HG02938 (cell line): ENCODE measurements around the gene UNC50.

Experiments
- ATAC-seq: cut with Tn5 transposase; IDR thresholded peaks from one replicate; pipeline ENCODE4 v1.9.1; 2021; ENCODE audit warnings: mild to moderate bottlenecking, moderate library complexity; ENCODE audit not compliant: unreplicated experiment

UNC50 gene, protein sequence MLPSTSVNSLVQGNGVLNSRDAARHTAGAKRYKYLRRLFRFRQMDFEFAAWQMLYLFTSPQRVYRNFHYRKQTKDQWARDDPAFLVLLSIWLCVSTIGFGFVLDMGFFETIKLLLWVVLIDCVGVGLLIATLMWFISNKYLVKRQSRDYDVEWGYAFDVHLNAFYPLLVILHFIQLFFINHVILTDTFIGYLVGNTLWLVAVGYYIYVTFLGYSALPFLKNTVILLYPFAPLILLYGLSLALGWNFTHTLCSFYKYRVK

DNA sequence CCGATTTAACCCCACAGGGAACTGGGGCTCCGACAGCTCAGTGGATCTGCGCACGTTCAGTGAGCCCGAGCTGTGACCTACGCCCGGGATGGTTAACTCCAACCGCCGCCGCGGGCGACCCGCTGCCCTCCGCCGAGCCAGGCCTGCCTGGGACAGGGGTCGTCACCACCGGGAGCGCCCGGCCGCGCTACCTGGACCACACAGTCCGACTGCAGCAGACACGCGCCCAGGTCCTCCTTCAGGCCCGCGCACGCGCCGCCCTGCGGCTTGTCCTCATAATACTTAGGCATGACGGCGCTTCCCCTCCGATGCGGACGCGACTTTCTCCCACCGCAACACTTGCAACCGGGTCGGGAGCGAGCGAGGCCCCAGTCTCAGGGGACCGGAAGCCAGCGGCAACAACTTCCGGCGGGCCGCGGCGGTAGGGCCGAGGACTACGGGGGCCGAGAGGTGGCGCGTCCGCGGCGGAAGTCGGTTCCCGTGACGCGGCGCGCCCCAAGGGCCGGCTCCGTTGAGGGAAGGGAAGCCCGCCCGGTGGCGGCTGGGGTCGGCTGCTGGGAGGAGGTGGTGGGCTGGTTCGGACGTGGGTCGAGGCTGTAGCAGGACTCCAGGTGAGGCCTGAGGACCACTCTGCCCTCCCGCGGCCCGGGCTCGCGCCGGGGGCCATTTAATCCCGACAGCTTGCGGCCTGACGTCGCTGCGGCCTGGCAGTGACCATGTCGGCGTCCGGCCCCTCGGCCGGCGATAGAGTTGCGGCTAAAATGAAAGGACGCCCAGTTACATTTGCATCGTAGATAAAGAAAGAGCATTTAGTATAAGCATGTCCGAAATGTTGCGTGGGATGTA is at the start of gene UNC50, which contains the start of gene COA5:
TSS of gene UNC50 (plus strand) at position 474 of the 846 bp plus-strand sequence. CDS start 1,171 bp downstream, outside the sequence.
TSS of gene COA5 (minus strand) at position 397 of the 846 bp plus-strand sequence. CDS start at position 290, 107 bp downstream.
- ATAC-seq, result peak; percentile 77

DNA sequence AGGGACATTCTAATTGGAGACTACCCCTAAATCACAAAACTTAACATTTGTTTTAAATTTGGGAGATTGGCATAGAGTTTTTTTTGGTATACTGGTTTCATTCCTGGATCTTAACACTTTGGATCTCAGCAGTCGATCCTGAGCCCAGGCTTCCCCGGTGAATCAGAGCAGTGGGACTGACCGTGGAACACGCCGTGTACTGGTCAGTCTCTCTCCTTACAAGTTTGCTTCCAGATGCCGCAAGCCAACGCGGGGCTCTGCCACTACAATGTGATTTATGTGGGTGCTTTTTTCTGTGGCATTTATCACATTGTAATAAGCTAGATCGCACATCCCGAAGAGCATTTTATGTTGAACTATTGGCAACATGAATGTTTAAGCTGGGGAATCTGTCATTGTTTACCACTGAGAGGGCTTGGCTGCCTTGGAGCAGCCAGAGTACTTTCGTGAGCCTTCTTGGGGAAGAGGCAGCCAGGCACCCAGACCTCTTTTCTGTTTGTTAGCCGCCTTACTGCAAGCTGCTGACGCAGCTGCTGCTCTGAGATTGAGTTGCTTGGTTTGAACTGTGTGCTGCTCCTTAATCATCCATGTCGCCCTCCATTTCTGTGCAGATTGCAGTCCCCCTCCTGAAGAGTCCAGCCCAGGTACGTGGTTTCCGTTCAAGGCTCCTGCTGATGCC is 49.4 kb upstream of the UNC50 start:
- ATAC-seq, result no peak

- no peak for ATAC-seq
Measured at GRCh38 chr2:98559581-98559980, 48.8 kb upstream of the UNC50 start.

DNA sequence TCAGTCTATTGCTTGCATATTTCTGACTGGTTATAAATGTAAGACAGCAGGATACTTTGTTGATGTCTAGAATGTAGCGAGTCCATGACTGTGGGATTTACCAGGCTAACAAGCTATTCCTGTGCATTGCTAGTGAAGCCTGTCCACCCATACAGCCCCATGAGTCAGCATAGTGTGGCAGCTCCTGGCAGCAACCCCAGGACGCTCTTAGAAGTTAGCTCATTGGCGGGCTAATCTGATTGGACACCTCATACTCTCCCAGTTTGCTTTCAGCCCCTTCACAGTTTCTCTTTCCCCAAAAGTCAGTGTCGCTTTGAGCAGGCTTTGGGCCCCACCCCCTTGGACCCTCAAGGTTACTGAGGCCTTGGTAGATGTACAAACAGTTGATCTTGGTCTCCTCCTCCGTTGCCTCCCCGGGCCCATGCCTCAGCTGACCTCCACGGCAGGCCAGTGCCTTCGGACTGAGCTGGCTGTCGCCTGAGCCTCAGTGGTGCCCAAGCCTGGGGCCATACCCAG is 48.1 kb upstream of the UNC50 start:
- ATAC-seq, result no peak

- no peak for ATAC-seq
Measured at GRCh38 chr2:98561018-98561417, 47.4 kb upstream of the UNC50 start.

- no peak for ATAC-seq
Measured at GRCh38 chr2:98561902-98562695, 46.3 kb upstream of the UNC50 start.

- ATAC-seq, result no peak
Measured at GRCh38 chr2:98563394-98563793, 45.0 kb upstream of the UNC50 start.

DNA sequence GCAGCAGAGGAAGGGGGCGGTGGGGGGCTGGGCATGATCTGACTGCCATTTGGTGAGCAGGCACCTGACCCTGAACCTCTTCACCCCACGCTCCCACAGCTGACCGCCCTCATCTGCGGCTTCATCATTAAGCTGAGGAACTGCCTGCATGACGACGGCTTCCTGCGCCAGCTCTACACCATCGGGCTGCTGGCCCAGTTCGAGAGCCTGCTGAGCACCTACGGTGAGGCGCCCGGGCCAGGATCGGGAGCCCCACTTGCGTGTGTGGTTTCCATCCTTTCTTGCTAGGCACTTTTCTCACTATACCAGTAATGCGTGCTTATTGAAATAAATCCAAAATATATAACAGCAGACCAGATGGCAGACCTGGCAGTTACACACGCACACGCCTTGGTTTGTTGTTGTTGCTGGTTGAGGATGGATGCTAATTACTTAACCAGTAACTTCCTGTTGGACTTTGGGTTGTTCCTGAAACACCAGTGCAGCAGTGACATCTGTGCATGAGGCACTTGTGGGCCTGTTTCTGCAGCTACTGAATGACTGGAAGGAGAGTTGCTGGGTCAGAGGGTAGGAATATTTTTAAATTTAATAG is 43.8 kb upstream of the UNC50 start:
- ATAC-seq, result no peak

GRCh38 chr2:98565286-98565860 is 43.0 kb upstream of the UNC50 start:
- no peak for ATAC-seq

GRCh38 chr2:98565941-98566340 is 42.4 kb upstream of the UNC50 start:
- no peak for ATAC-seq

- ATAC-seq, result no peak
Measured at GRCh38 chr2:98568161-98568956, 40.0 kb upstream of the UNC50 start.

GRCh38 chr2:98569197-98569793 is 39.1 kb upstream of the UNC50 start:
- ATAC-seq, result no peak

- no peak for ATAC-seq
Measured at GRCh38 chr2:98569915-98570314, 38.5 kb upstream of the UNC50 start.

GRCh38 chr2:98570356-98570755 is 38.0 kb upstream of the UNC50 start:
- ATAC-seq, result no peak

DNA sequence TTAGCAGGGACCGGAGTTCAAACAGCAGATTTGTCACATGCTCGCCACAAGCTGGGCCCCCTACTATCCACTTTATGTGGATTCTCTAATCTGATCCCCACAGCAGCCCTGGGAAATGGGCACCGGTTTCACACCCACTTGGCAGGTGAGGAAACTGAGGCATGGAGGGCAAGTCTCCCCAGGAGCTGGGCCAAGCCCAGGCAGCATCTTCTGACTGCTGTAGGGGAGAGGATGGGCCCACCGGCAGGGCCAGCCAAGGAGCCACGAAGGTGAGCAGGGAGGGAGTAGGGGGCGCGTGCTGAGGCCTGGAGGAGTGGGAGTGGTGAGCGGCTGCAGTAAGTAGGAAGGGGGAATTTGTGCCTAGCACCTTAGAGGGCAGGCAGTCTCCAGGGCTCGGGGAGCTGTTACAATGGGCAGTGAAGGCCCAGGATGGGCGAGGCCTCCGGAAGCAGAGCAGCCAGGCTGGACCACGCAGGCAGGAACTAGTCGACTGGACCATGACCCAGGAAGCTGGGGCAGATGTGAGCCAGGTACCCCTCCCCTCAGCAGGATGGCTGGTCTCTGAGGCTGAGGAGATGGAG is 37.2 kb upstream of the UNC50 start:
- no peak for ATAC-seq

GRCh38 chr2:98571796-98572195 is 36.6 kb upstream of the UNC50 start:
- ATAC-seq, result no peak

DNA sequence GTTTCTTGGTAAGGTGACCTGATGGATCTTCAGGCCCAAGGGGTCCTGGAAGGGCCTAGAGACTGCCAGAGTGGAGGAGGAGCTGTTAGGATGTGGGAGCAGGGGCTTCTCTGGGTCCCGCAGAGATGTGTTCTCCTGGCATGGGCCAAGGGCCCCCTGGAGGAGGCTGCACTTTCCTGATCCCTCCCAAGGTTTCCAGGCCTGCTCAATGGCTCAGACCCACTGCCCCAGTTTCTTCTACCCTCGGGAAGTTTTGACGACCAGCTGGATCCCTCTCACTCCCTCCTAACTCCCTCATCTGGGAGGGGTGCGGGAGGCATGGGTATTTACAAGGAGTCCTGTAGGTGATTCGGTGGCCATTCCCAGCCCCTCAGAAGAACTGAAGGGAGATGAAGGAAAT is 36.2 kb upstream of the UNC50 start:
- no peak for ATAC-seq

- ATAC-seq, result no peak
Measured at GRCh38 chr2:98572676-98573075, 35.7 kb upstream of the UNC50 start.
